Measurements from ENCODE around the gene CTSW. TPM values are rescaled to one million over a fixed set of nuclear protein-coding genes. Genes with fewer than 3 reads are reported as not detected.

The CTSW gene
- total RNA-seq, 1 experiment from 2014 or later: 0.29 TPM

DNA sequence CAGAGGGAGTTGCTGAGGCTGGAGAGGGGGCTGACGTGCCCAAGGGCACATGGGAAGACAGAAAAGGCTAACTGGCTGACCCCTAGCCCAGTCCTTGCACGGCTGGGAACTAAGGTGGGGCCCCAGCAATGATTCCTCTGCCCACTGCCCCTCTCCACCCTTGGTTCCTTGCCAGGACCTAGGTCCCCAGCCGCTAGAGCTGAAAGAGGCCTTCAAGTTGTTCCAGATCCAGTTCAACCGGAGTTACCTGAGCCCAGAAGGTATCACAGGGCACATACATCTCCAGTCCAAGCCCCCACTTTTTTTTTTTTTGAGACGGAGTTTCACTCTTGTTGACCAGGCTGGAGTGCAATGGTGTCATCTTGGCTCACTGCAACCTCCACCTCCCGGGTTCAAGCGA, 390 bp downstream of the CTSW start:
- in situ Hi-C loops (cut with HindIII; ENCODE audit: low pct_unique_long_range_greater_than_20kb, low sequenced_read_pairs): no loop called here
- DNase-seq (ENCODE audit: low read depth, low spot score): no peak

DNA sequence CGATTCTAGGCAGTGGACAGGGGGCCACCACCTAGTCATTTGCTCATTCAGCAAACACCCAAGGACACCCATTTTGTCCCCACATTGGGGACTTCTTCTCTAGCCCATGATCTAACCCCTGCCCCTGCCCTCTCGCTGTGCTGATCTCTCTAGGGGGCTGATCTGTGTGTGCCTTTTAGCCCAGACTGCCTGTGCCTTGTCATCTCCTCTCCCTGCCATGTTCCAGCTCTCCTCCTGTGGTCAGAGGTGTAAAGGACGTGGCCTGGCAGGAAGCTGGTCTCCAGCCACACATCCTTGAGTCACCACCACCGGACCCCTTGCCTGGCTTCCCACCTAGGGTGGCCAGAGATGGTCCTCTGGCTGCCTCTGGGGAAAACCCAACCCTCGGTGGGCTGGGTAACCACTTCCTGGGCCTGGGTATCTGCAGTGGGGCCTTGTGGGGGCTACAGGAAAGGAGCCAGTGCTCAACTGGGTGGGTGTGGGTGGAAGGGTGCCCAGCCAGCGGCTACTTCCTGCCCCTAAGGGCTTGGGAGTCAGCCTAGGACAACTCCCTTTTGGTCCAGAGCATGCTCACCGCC, 1.3 kb downstream of the CTSW start:
- no peak for DNase-seq (ENCODE audit: low read depth, low spot score)
- in situ Hi-C loops (cut with HindIII; ENCODE audit: low pct_unique_long_range_greater_than_20kb, low sequenced_read_pairs): no loop called here

DNA sequence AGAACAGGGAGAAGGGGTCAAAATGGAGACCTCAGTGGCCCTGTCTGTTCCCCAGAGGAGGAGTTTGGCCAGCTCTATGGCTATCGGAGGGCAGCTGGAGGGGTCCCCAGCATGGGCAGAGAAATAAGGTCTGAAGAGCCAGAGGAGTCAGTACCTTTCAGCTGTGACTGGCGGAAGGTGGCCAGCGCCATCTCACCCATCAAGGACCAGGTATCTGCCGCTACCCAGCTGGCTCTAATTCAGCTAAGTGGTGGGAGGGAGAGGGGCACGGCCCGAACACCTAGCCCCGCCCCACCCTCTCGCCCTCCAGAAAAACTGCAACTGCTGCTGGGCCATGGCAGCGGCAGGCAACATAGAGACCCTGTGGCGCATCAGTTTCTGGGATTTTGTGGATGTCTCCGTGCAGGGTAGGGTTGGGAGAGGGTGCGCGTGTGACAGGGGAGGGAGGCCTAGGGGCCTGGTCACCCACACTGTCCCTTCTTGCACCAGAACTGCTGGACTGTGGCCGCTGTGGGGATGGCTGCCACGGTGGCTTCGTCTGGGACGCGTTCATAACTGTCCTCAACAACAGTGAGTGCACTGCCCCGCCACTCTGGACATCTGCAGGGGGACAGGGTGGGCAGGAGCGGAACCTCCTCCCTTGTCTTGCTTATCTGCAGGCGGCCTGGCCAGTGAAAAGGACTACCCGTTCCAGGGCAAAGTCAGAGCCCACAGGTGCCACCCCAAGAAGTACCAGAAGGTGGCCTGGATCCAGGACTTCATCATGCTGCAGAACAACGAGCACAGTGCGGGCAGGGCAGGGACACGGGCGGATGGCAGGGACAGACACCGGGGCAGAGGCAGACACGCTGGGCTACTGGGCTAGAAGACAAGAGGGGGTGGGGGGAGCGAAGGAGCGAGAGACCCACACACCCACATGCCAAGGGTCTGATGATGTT, 2.8 kb downstream of the CTSW start:
- in situ Hi-C loops (cut with HindIII; ENCODE audit: low pct_unique_long_range_greater_than_20kb, low sequenced_read_pairs): no loop called here
- DNase-seq (ENCODE audit: low read depth, low spot score): no peak

GRCh38 chr11:65883058-65883761, 3.6 kb downstream of the CTSW start:
- no peak for DNase-seq (ENCODE audit: low read depth, low spot score)
- in situ Hi-C loops (cut with HindIII; ENCODE audit: low pct_unique_long_range_greater_than_20kb, low sequenced_read_pairs): no loop called here

DNA sequence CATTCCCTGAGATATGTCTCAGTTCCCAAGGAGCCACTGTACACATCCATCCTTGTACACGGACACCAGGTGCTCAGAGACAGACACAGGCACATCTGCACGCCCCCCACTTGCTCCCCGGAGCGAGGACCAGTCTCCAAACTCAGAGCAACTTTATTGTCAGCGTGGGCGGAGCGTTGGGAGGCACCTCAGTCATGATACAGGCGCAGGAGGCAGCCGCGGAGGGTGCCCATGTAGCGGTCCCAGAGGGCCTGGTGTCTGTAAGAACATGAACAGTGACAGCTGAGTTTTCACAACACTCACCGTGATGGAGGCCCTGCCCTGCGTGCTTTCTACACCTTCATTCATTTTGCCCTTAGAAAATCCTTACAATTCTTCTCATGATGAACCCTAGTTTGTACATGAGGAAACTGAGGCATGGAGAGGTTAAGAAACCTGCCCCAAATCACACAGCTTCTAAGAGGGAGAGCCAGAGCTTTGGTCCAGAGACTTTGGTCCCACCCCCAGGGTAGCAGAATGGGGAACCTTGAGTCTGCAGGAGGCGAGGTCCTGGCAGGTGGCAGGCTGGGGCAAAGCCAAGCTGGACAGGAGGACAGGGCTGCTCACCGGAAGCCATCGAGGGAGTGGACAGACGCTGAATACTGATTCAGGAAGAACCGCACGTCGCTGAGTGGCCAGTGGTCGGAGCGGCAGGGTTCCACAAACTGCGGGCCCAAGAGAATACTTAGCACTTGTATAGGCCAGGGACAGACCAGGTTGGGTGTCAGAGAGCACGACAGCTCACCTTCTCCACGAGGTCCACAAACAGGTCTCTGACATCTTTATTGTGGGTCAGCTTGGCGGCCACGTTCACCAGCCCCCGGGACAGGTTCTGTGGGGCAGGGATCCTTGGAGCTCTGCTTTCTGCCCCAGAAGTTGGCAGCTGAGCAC, 4.4 kb downstream of the CTSW start:
- in situ Hi-C loops (cut with HindIII; ENCODE audit: low pct_unique_long_range_greater_than_20kb, low sequenced_read_pairs): no loop called here

GRCh38 chr11:65884716-65885092, 5.1 kb downstream of the CTSW start:
- in situ Hi-C loops (cut with HindIII; ENCODE audit: low pct_unique_long_range_greater_than_20kb, low sequenced_read_pairs): no loop called here
- DNase-seq (ENCODE audit: low read depth, low spot score): peak; percentile 74

More for the DNA sequence above, 4.4 kb downstream of the CTSW start:
- DNase-seq (ENCODE audit: low read depth, low spot score): no peak

- in situ Hi-C loops (cut with HindIII; ENCODE audit: low pct_unique_long_range_greater_than_20kb, low sequenced_read_pairs): no loop called here
- DNase-seq (ENCODE audit: low read depth, low spot score): no peak
Measured at GRCh38 chr11:65885231-65885630, 5.6 kb downstream of the CTSW start.

DNA sequence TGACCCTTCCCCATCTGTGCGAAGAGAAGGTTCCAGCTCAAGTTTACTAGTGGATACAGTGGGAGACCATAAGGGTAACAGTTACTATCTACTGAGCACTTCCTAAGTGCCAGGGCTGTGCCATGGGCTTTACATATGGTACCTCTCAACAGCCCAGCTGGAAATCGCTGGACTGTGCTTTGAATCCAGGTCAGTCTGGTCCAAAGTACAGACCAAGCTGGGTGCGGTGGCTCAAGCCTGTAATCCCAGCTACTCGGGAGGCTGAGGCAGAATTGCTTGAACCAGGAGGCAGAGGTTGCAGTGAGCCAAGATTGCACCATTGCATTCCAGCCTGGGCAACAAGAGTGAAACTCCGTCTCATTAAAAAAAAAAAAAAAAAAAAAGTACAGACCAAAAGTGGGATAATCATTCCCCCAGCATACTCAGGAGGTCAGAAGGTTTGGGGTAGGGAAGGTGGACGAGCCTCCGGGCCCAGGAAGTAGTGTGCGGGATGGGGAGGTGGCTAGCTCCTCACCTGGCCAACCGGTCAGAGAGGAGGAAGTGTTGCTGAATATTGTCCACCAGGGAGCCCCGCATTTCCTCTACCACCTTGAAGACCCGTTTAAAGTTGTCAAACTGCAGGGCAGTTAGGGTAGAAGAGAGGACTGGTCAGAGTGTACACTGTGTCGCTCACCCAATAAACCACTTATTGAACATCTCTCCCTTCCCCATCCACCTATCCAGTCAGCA, 6.3 kb downstream of the CTSW start:
- in situ Hi-C loops (cut with HindIII; ENCODE audit: low pct_unique_long_range_greater_than_20kb, low sequenced_read_pairs): no loop called here
- DNase-seq (ENCODE audit: low read depth, low spot score): no peak

DNA sequence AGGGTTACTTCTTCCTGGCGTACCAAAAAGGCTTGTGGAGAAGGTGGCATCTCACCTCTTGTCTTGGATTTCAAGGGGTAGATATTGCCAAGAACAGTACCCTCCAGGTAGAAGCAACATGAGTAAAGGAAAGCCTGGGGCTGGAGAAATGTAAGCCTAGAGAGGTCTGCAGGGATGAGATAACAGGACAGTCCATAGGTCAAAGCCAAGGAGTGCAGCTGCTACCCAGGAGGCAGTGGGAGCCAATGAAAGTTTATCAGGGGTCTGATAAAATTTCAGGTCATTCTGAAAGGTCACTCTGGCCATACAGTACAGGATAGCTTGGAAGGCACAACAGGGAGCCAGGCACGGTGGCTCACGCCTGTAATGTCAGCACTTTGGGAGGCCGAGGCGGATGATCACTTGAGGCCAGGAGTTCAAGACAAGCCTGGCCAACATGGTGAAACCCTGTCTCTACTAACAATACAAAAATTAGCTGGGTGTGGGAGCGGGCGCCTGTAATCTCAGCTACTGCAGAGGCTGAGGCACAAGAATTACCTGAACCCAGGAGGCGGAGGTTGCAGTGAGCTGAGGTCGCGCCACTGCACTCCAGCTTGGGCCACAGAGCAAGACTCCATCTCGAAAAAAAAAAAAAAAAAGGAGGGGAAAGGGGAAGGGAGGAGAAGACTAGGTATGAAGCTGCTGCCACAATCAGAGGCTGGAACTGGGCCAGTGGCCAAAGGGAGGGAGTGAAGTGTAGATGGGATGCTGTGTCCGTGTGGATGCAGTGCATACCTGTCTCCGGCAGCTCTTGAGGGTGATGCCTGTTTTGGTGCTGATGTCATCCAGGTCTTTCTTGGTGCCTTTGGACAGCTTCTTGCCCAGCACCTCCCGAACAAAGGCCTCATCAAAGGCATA, 7.4 kb downstream of the CTSW start:
- no peak for DNase-seq (ENCODE audit: low read depth, low spot score)
- in situ Hi-C loops (cut with HindIII; ENCODE audit: low pct_unique_long_range_greater_than_20kb, low sequenced_read_pairs): no loop called here

- in situ Hi-C loops (cut with HindIII; ENCODE audit: low pct_unique_long_range_greater_than_20kb, low sequenced_read_pairs): no loop called here
- no peak for DNase-seq (ENCODE audit: low read depth, low spot score)
Measured at GRCh38 chr11:65887723-65888162, 8.1 kb downstream of the CTSW start.

GRCh38 chr11:65888163-65888814, 8.7 kb downstream of the CTSW start, which contains the start of gene FIBP:
Gene FIBP (minus strand): TSS chr11:65888471. CDS start chr11:65888418, 53 bp downstream.
- DNase-seq (ENCODE audit: low read depth, low spot score): peak; percentile 93
- in situ Hi-C loops (cut with HindIII; ENCODE audit: low pct_unique_long_range_greater_than_20kb, low sequenced_read_pairs): no loop called here

DNA sequence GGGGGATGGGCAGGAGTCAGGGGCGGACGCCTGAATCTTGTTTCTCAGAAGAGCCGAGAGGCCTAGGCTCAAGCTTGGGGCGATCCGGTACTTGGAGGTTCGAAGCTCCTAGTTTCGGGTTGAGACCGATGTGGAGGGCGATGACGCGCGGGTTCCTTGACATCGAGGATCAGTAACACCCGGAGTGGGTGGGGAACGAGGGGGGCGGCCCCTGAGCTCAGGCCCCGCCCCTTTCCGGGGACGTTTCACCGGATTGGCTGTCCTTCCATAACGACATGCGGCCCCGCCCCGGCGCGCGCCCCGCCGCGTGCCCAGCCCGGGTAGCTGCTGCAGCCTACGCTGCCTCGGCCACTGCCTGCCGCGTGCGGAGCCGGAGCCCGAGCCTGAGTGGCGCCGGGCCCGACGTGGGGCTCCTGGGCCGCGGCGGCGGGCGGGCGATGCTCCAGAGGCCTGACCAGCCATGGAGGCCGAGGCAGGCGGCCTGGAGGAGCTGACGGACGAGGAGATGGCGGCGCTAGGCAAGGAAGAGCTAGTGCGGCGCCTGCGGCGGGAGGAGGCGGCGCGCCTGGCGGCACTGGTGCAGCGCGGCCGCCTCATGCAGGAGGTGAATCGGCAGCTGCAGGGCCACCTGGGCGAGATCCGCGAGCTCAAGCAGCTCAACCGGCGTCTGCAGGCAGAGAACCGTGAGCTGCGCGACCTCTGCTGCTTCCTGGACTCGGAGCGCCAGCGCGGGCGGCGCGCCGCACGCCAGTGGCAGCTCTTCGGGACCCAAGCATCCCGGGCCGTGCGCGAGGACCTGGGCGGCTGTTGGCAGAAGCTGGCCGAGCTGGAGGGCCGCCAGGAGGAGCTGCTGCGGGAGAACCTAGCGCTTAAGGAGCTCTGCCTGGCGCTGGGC, 10.9 kb downstream of the CTSW start, which contains the start of gene CCDC85B:
Gene CCDC85B (plus strand): TSS at position 350 of the 895 bp plus-strand sequence. CDS start 111 bp downstream, at position 461.
- in situ Hi-C loops (cut with HindIII; ENCODE audit: low pct_unique_long_range_greater_than_20kb, low sequenced_read_pairs): no loop called here
- DNase-seq (ENCODE audit: low read depth, low spot score): peak; percentile 88

DNA sequence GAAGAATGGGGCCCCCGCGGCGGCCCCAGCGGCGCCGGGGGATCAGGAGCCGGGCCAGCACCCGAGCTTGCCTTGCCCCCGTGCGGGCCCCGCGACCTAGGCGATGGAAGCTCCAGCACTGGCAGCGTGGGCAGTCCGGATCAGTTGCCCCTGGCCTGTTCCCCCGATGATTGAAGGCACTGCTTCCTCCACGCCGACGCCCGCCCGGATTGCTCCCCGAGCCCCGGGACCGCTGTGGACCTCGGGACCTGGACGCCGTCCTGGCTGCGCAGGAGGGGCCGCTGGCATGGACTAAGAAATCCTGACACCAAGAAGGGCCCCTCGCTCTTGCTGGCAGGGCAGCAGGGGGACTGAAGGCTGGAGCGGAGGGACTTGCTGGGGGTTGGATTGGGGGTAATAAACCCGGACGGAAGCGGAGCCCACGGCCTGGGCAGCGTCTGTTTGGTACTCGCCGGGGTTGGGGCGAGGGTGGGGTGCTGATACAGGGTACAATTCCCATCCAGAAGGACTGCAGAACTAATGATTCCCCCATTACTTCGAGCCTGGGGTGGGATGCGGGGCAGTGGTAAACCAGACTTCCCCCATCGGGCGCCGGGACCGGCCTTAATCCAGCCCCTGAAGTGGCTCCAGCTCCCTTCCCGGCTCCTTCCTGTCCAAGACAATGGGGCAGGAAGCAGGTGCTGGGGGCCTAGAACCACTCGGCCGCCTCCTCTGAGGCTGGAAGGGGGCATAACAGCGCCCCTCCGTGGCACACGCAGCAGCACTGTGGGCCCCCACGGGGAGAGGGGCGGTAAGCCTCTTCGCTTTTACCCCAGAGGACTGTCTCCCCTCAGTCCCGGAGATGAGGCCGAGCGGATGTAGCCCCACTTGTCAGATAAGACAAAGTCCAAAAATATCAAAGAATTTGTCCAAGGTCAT, 11.8 kb downstream of the CTSW start:
- no peak for DNase-seq (ENCODE audit: low read depth, low spot score)
- in situ Hi-C loops (cut with HindIII; ENCODE audit: low pct_unique_long_range_greater_than_20kb, low sequenced_read_pairs): no loop called here

Measured in SK-MEL-5 (cell line).